ENCODE measurements around the gene ARV1. TPM values are rescaled to one million over a fixed set of nuclear protein-coding genes. Genes with fewer than 3 reads are reported as not detected.
A peak's percentile ranks its signal among the peaks of the same experiment; 100 is the strongest.

Gene ARV1
- total RNA-seq, 1 experiment from 2014 or later, result 25.9 TPM

DNA sequence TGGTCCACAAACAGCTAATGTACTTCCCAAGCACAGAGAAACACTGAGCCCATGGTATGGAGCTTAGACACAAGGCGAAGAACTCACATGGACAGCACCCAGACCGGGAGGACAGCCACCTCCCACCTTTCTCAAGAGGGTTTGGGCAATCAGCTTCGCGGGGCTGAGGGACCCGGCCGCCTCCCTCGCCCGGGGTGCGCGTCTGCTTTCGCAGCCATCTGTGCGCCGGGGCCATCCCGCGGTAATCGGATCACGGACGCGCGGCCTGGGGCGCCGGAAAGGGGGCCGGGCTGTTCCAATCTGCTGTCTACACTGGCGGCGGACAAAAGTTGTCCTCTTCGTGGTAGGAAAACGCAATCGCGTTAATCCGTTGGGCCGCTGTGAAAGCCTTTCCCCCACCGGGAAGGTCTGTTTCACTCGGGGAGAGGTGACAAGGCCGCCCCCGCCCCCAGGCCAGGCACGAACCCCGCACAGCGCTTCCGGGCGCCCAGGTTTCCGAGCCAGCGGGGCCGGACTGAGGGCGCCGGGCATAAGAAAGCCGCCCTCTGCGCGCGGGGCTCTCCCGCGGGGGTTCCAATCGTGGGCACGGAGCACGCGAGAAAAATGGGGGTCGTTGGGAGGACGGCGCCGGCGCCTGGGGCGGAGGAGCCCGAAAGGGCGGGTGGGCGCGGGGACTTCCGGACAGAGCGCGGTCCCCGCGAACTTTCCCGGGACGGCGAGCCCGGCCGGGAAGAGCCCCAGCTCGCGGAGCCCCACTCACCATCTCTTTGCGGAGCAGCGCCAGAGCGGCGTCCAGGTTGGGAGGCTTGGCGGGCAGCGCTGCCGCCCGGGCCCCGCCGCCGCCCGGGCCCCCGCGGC lies 60.5 kb downstream of the ARV1 start:
- no peak overlapping the region for H3K27ac ChIP-seq (ENCODE audit: low read length)
- intact Hi-C loops (cut with micrococcal nuclease; ENCODE audit: unreplicated experiment) (no loop called here), in situ Hi-C loops (cut with HindIII; ENCODE audit: low pct_unique_long_range_greater_than_20kb, low sequenced_read_pairs) (no loop called here)
- H3K4me1 ChIP-seq (ENCODE audit: control insufficient read depth, insufficient read depth, low read length), result no peaks in the 10 kb centered on the region
- peak overlapping the region; percentile 45 to 51 for H3K4me3 ChIP-seq (ENCODE audit: low read depth in 2 of 2, low read length in 2 of 2)
- CTCF ChIA-PET, result interaction anchor here (0.5 kb wide), 1 partner anchor 88 kb away, joined by 3 read pairs; no protein-coding TSS in a partner anchor
- H3K9me3 ChIP-seq (ENCODE audit: control insufficient read depth, insufficient read depth, low read depth, low read length), result no peaks in the 10 kb centered on the region
- BruUV-seq (replicated peaks), result no TSS peak
- peaks cover 12% of the 10 kb centered on the region for H3K27me3 ChIP-seq (ENCODE audit: control insufficient read depth, insufficient read depth, low read length)
- POLR2A ChIA-PET, result interaction anchor here (0.7 kb wide), 1 partner anchor 448 kb away, joined by 3 read pairs; no protein-coding TSS in a partner anchor
- peak; percentile 73 for ATAC-seq
- DNase-seq (ENCODE audit: low read depth, low spot score), result no peak
- H3K36me3 ChIP-seq (ENCODE audit: control insufficient read depth, insufficient read depth, low read length), result peaks cover 3% of the 10 kb centered on the region; the same call in 1 of the 2 replicates
- TF ChIP-seq POLR2AphosphoS5 (IDR thresholded peaks at IDR 0.05; ENCODE audit: low read depth, low read length) (no peak), CTCF (IDR thresholded peaks at IDR 0.05) (no peak), TCF7L2 (IDR thresholded peaks at IDR 0.05; ENCODE audit: low read depth, low read length) (no peak), SIN3A (IDR thresholded peaks at IDR 0.05; ENCODE audit: borderline replicate concordance, insufficient read depth, low read depth, low read length) (no peak)
- TF ChIP-seq, protein P1, sequence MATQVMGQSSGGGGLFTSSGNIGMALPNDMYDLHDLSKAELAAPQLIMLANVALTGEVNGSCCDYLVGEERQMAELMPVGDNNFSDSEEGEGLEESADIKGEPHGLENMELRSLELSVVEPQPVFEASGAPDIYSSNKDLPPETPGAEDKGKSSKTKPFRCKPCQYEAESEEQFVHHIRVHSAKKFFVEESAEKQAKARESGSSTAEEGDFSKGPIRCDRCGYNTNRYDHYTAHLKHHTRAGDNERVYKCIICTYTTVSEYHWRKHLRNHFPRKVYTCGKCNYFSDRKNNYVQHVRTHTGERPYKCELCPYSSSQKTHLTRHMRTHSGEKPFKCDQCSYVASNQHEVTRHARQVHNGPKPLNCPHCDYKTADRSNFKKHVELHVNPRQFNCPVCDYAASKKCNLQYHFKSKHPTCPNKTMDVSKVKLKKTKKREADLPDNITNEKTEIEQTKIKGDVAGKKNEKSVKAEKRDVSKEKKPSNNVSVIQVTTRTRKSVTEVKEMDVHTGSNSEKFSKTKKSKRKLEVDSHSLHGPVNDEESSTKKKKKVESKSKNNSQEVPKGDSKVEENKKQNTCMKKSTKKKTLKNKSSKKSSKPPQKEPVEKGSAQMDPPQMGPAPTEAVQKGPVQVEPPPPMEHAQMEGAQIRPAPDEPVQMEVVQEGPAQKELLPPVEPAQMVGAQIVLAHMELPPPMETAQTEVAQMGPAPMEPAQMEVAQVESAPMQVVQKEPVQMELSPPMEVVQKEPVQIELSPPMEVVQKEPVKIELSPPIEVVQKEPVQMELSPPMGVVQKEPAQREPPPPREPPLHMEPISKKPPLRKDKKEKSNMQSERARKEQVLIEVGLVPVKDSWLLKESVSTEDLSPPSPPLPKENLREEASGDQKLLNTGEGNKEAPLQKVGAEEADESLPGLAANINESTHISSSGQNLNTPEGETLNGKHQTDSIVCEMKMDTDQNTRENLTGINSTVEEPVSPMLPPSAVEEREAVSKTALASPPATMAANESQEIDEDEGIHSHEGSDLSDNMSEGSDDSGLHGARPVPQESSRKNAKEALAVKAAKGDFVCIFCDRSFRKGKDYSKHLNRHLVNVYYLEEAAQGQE (IDR thresholded peaks at IDR 0.05; ENCODE audit: insufficient read depth in 1 of 2, low read depth in 2 of 2, low read length in 1 of 2), result no peak

GRCh38 chr1:231040019-231040799 lies 61.3 kb downstream of the ARV1 start, which contains the start of gene FAM89A:
TSS of gene FAM89A (minus strand) at chr1:231040254. CDS start at chr1:231040211, 43 bp downstream.
- DNase-seq (ENCODE audit: low read depth, low spot score), result no peak
- H3K27me3 ChIP-seq (ENCODE audit: control insufficient read depth, insufficient read depth, low read length), result peaks cover 17% of the 10 kb centered on the region
- H3K27ac ChIP-seq (ENCODE audit: low read length), result no peak within 1 kb of the TSS
- TF ChIP-seq SIN3A (IDR thresholded peaks at IDR 0.05; ENCODE audit: borderline replicate concordance, insufficient read depth, low read depth, low read length) (no peak), CTCF (IDR thresholded peaks at IDR 0.05) (no peak), TCF7L2 (IDR thresholded peaks at IDR 0.05; ENCODE audit: low read depth, low read length) (no peak), POLR2AphosphoS5 (IDR thresholded peaks at IDR 0.05; ENCODE audit: low read depth, low read length) (no peak)
- TF ChIP-seq, protein P1 (IDR thresholded peaks at IDR 0.05; ENCODE audit: insufficient read depth in 1 of 2, low read depth in 2 of 2, low read length in 1 of 2), result no peak
- peaks cover 3% of the 10 kb centered on the region; the same call in 1 of the 2 replicates for H3K36me3 ChIP-seq (ENCODE audit: control insufficient read depth, insufficient read depth, low read length)
- H3K4me1 ChIP-seq (ENCODE audit: control insufficient read depth, insufficient read depth, low read length), result no peaks in the 10 kb centered on the region
- CTCF ChIA-PET, result no interaction called here
- no TSS peak for BruUV-seq (replicated peaks)
- ATAC-seq, result peak; percentile 84
- H3K9me3 ChIP-seq (ENCODE audit: control insufficient read depth, insufficient read depth, low read depth, low read length), result no peaks in the 10 kb centered on the region
- in situ Hi-C loops (cut with HindIII; ENCODE audit: low pct_unique_long_range_greater_than_20kb, low sequenced_read_pairs), result no loop called here
- POLR2A ChIA-PET, result interaction anchor here (0.6 kb wide), 1 partner anchor 15 kb away, joined by 4 read pairs; no protein-coding TSS in a partner anchor
- intact Hi-C loops (cut with micrococcal nuclease; ENCODE audit: unreplicated experiment), result no loop called here
- H3K4me3 ChIP-seq (ENCODE audit: low read depth in 2 of 2, low read length in 2 of 2), result peak within 1 kb of the TSS; percentile 45 to 52

Data from Panc1 (cell line).